GM18870 (cell line): ENCODE measurements around the gene STARD3.
"Not testable (repeated sequence)": the region's sequence is repeated elsewhere in the genome, so short reads cannot be mapped to it uniquely, and the experiment has no call there.

Experiments used
- ATAC-seq: cut with Tn5 transposase; IDR thresholded peaks from one replicate; pipeline ENCODE4 v1.9.1; 2021; ENCODE audit warnings: moderate library complexity; ENCODE audit not compliant: unreplicated experiment

The STARD3 gene

DNA sequence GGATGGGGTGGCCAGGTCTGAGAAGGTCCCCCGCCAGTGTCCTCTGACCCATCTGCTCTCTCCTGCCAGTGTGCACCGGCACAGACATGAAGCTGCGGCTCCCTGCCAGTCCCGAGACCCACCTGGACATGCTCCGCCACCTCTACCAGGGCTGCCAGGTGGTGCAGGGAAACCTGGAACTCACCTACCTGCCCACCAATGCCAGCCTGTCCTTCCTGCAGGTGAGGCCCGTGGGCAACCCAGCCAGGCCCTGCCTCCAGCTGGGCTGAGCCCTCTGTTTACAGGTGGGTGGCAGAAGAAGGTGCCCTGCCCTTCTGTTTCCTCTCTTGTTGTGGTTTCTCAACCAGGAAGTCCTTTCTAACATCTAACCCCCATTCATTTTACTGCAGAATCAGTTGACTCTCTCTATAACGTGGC is 70.0 kb downstream of the STARD3 start:
- ATAC-seq, result no peak

DNA sequence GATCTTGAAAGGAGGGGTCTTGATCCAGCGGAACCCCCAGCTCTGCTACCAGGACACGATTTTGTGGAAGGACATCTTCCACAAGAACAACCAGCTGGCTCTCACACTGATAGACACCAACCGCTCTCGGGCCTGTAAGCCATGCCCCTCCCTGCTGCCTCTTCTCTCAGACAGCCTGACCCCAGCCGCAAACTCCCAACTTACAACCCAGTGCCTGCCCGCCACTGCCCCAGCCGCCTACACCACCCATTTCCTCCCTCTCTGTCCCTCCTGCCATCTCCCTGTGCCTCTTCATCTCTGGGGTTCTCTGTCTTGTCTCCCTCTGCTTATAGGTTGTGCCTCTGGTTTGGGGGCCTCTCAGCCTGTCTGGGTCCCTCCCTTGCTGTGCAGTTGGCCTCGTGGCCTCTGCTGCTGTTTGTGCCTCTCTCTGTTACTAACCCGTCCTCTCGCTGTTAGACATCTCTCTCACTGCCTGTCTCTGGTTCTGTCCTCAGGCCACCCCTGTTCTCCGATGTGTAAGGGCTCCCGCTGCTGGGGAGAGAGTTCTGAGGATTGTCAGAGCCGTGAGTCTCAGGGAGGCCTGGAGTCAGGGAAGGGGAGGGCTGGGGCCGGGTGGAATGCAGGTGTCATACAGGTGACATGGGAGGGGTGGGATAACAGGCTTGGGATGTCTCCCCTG is 72.5 kb downstream of the STARD3 start:
- ATAC-seq, result no peak

DNA sequence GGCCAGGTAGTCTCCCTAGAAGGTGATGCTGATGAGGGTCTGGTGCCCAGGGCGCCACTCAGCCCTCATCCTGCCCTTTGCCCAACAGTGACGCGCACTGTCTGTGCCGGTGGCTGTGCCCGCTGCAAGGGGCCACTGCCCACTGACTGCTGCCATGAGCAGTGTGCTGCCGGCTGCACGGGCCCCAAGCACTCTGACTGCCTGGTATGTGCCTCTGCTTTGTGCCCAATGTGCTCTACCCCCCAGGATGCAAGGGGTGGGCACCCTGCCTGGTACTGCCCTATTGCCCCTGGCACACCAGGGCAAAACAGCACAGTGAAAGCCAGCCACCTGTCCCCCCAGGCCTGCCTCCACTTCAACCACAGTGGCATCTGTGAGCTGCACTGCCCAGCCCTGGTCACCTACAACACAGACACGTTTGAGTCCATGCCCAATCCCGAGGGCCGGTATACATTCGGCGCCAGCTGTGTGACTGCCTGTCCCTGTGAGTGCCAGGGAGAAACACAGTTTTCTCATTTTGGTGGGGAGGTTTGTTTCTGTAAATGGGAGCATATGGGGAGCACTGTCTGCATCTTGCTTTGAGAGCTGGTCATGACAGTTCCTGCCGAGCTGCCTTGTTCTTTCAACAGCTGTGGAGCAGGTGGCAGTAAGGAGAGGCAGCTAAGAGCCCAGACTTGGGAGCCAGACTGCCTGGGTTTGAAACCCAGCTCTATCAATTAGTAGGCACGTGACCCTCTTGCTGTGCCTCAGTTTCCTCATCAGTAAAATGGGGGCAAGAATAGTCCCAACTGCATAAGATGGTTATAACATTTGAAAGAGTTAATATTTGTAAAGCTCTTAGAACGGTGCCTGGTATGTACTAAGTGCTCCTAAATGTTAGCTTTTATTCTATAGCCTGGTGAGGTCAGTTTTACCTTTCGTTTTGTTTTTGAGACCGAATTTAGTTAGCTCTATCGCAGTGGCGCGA is 73.3 kb downstream of the STARD3 start:
- no peak for ATAC-seq

GRCh38 chr17:39711071-39711470 is 74.1 kb downstream of the STARD3 start:
- not testable (repeated sequence) for ATAC-seq

DNA sequence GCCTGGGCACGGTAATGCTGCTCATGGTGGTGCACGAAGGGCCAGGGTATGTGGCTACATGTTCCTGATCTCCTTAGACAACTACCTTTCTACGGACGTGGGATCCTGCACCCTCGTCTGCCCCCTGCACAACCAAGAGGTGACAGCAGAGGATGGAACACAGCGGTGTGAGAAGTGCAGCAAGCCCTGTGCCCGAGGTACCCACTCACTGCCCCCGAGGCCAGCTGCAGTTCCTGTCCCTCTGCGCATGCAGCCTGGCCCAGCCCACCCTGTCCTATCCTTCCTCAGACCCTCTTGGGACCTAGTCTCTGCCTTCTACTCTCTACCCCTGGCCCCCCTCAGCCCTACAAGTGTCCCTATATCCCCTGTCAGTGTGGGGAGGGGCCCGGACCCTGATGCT is 74.9 kb downstream of the STARD3 start:
- no peak for ATAC-seq
